Neural cell (in vitro differentiated cells): ENCODE data around the gene CDH4. TPM values are rescaled to one million over a fixed set of nuclear protein-coding genes. Genes with fewer than 3 reads are reported as not detected.

Source experiments
- H2AFZ ChIP-seq: fragments of 200-600, 300-800 bp; sonication (generic), shearing (Covaris generic); 2 replicates; pipeline ENCODE4 v1.6.0; 2014; ENCODE audit warnings: low read depth, mild to moderate bottlenecking, antibody characterized with exemption, low read length, moderate library complexity
- H3F3A ChIP-seq: fragments of 200-600 bp; shearing (Covaris generic); 2 replicates; pipeline ENCODE4 v1.6.1; 2016; ENCODE audit warnings: mild to moderate bottlenecking, moderate library complexity, mixed read lengths, antibody characterized with exemption, low read length; ENCODE audit not compliant: insufficient read depth, poor library complexity, severe bottlenecking
- H3K27ac ChIP-seq: fragments of 200-600, 300-800 bp; sonication (generic), shearing (Covaris generic); 2 replicates; pipeline ENCODE4 v1.5.1; 2014; ENCODE audit warnings: mild to moderate bottlenecking, low read length, moderate library complexity
- H3K27me3 ChIP-seq: fragments of 300-800, 200-600 bp; sonication (generic), shearing (Covaris generic); 2 replicates; pipeline ENCODE4 v1.6.0; 2014; ENCODE audit warnings: mild to moderate bottlenecking, low read depth, low read length, moderate library complexity; ENCODE audit not compliant: insufficient read depth
- H3K36me3 ChIP-seq: fragments of 300-800, 200-600 bp; sonication (generic), shearing (Covaris generic); 2 replicates; pipeline ENCODE4 v1.5.1; 2014; ENCODE audit warnings: mild to moderate bottlenecking, antibody characterized with exemption, low read length, moderate library complexity; ENCODE audit not compliant: insufficient read depth
- H3K4me2 ChIP-seq: fragments of 300-800, 200-600 bp; sonication (generic), shearing (Covaris generic); 2 replicates; pipeline ENCODE4 v1.6.0; 2014; ENCODE audit warnings: mild to moderate bottlenecking, low read length
- H3K4me3 ChIP-seq: fragments of 300-800, 200-600 bp; sonication (generic), shearing (Covaris generic); 2 replicates; pipeline ENCODE4 v1.5.1; 2014; ENCODE audit warnings: mild to moderate bottlenecking, low read length, moderate library complexity
- H3K79me2 ChIP-seq: fragments of 200-600 bp; shearing (Covaris generic); replicated peaks from 2 replicates; pipeline ENCODE4 v1.6.0; 2014; ENCODE audit warnings: mild to moderate bottlenecking, low read length, moderate library complexity; ENCODE audit not compliant: insufficient read depth
- H3K9ac ChIP-seq: fragments of 300-800, 200-600 bp; sonication (generic), shearing (Covaris generic); 2 replicates; pipeline ENCODE4 v1.6.1; 2016; ENCODE audit warnings: mild to moderate bottlenecking, low read length, mixed read lengths
- H3K9me2 ChIP-seq: fragments of 200-600 bp; shearing (Covaris generic); 2 replicates; pipeline ENCODE4 v1.6.1; 2016; ENCODE audit warnings: mild to moderate bottlenecking, low read length, mixed read lengths; ENCODE audit not compliant: insufficient read depth
- H3K9me3 ChIP-seq: fragments of 200-600, 300-800 bp; sonication (generic), shearing (Covaris generic); 2 replicates; pipeline ENCODE4 v1.6.1; 2016; ENCODE audit warnings: mild to moderate bottlenecking, mixed run types, low read length, moderate library complexity, mixed read lengths
- H4K20me1 ChIP-seq: fragments of 200-600 bp; shearing (Covaris generic); 2 replicates; pipeline ENCODE4 v1.6.1; 2016; ENCODE audit warnings: mild to moderate bottlenecking, mixed run types; ENCODE audit not compliant: insufficient read depth
- CTCF ChIP-seq: fragments of 450-650 bp; IDR thresholded peaks from 2 replicates; pipeline ENCODE4 v1.5.1; 2014; ENCODE audit warnings: antibody characterized with exemption, mild to moderate bottlenecking, moderate library complexity; ENCODE audit not compliant: poor library complexity, severe bottlenecking
- EP300 ChIP-seq: fragments of 450-650 bp; conservative IDR thresholded peaks from 2 replicates; pipeline ENCODE4 v1.6.1; 2014; ENCODE audit warnings: antibody characterized with exemption, mild to moderate bottlenecking, moderate library complexity; ENCODE audit not compliant: poor library complexity, severe bottlenecking
- EZH2 ChIP-seq: fragments of 200-600, 300-800 bp; shearing (Covaris generic), sonication (generic); IDR thresholded peaks from 2 replicates; pipeline ENCODE4 v1.6.1; 2014; ENCODE audit warnings: antibody characterized with exemption, low read length, borderline replicate concordance, mild to moderate bottlenecking; ENCODE audit not compliant: insufficient read depth, poor library complexity, severe bottlenecking
- POLR2AphosphoS5 ChIP-seq: IDR thresholded peaks from 2 replicates; pipeline ENCODE4 v1.6.1; 2012
- REST ChIP-seq: IDR thresholded peaks from 2 replicates; pipeline ENCODE4 v1.6.1; 2012; ENCODE audit warnings: borderline replicate concordance
- SMC3 ChIP-seq: fragments of 450-650 bp; conservative IDR thresholded peaks from 2 replicates; pipeline ENCODE4 v1.6.1; 2014; ENCODE audit warnings: antibody characterized with exemption, mild to moderate bottlenecking, moderate library complexity; ENCODE audit not compliant: poor library complexity
- TAF1 ChIP-seq: IDR thresholded peaks from 2 replicates; pipeline ENCODE4 v1.6.1; 2012; ENCODE audit warnings: low read depth
- polyA plus RNA-seq: library from polyadenylated mRNA; depleted of rRNA; stranded (reverse); fragments of >200 nt; gene quantifications from 2 replicates; pipeline ENCODE4 v1.2.3, GENCODE V29; 2014

Gene CDH4
- polyA plus RNA-seq, 1 donor from 2014 or later: 24.6 TPM

- Histone ChIP-seq H3K27me3 (no peaks in the 10 kb centered on the region), H3K9me2 (no peaks in the 10 kb centered on the region), H3K36me3 (no peaks in the 10 kb centered on the region), H3K4me2 (no peak overlapping the region), H3K9ac (no peak overlapping the region), H3K27ac (no peak overlapping the region), H4K20me1 (no peaks in the 10 kb centered on the region), H3K4me3 (no peak overlapping the region), H2AFZ (no peak overlapping the region), H3K79me2 (no peaks in the 10 kb centered on the region), H3F3A (no peaks in the 10 kb centered on the region), H3K9me3 (no peaks in the 10 kb centered on the region)
- no peak for TF ChIP-seq EP300
- TF ChIP-seq EZH2: no peak
- TF ChIP-seq TAF1: no peak
- TF ChIP-seq REST: no peak
- no peak for TF ChIP-seq CTCF
- TF ChIP-seq POLR2AphosphoS5: no peak
- no peak for TF ChIP-seq SMC3
Measured at GRCh38 chr20:61903575-61904340, 651.7 kb downstream of the CDH4 start.

- no peaks in the 10 kb centered on the region for H3F3A ChIP-seq
- no peak overlapping the region for H2AFZ ChIP-seq
- no peak overlapping the region for H3K27ac ChIP-seq
- no peak for TF ChIP-seq CTCF
- TF ChIP-seq TAF1: no peak
- H3K4me3 ChIP-seq: no peak overlapping the region
- no peak overlapping the region for H3K9ac ChIP-seq
- H4K20me1 ChIP-seq: no peaks in the 10 kb centered on the region
- no peak overlapping the region for H3K4me2 ChIP-seq
- no peaks in the 10 kb centered on the region for H3K9me2 ChIP-seq
- no peaks in the 10 kb centered on the region for H3K36me3 ChIP-seq
- H3K27me3 ChIP-seq: no peaks in the 10 kb centered on the region
- no peaks in the 10 kb centered on the region for H3K79me2 ChIP-seq
- H3K9me3 ChIP-seq: no peaks in the 10 kb centered on the region
Measured at GRCh38 chr20:61904456-61904855, 652.4 kb downstream of the CDH4 start.
